DND-41 (cell line): Measurements from ENCODE around the gene ISCU.

Experiments
- ATAC-seq: fragments of 200-7000 bp; cut with Tn5 transposase; 3 replicates; pipeline ENCODE4 v1.9.1; 2021; ENCODE audit warnings: low read depth; ENCODE audit not compliant: insufficient read depth
- DNase-seq: peaks from one replicate; pipeline ENCODE4 v3.0.0-alpha.2; 2020
- H2AFZ ChIP-seq: 2 replicates; pipeline ENCODE4 v1.6.0; 2012; ENCODE audit warnings: low read depth, low read length
- H3K27ac ChIP-seq: 2 replicates; pipeline ENCODE4 v1.5.1; 2012; ENCODE audit warnings: low read length, inconsistent platforms
- H3K27me3 ChIP-seq: fragments of 200-600 bp; sonication (generic); 2 replicates; pipeline ENCODE4 v1.6.0; 2012; ENCODE audit warnings: low read length, mild to moderate bottlenecking, inconsistent platforms; ENCODE audit not compliant: insufficient read depth, poor library complexity
- H3K36me3 ChIP-seq: 2 replicates; pipeline ENCODE4 v1.5.1; 2012; ENCODE audit warnings: low read length, inconsistent platforms; ENCODE audit not compliant: insufficient read depth
- H3K4me1 ChIP-seq: 2 replicates; pipeline ENCODE4 v1.5.1; 2012; ENCODE audit warnings: mild to moderate bottlenecking, low read length; ENCODE audit not compliant: insufficient read depth
- H3K4me2 ChIP-seq: 2 replicates; pipeline ENCODE4 v1.6.0; 2012; ENCODE audit warnings: mild to moderate bottlenecking, moderate library complexity, low read length, inconsistent platforms; ENCODE audit not compliant: insufficient read depth
- H3K4me3 ChIP-seq, 2 experiments: fragments of 200-600 bp in 1 of 2; shearing (Covaris generic) in 1 of 2; 2 replicates each; pipeline ENCODE4 v1.5.1; 2012 to 2016; ENCODE audit warnings: inconsistent platforms in 2 of 2, low read length in 2 of 2, mild to moderate bottlenecking in 2 of 2, low read depth in 1 of 2, moderate library complexity in 1 of 2
- H3K79me2 ChIP-seq: 2 replicates; pipeline ENCODE4 v1.6.0; 2012; ENCODE audit warnings: low read length, inconsistent platforms; ENCODE audit not compliant: insufficient read depth
- H3K9ac ChIP-seq: 2 replicates; pipeline ENCODE4 v1.6.0; 2012; ENCODE audit warnings: low read depth, mild to moderate bottlenecking, inconsistent platforms, low read length, moderate library complexity
- H3K9me3 ChIP-seq: 2 replicates; pipeline ENCODE4 v1.5.1; 2012; ENCODE audit warnings: low read length, moderate library complexity, mild to moderate bottlenecking, inconsistent platforms; ENCODE audit not compliant: insufficient read depth, severe bottlenecking
- H4K20me1 ChIP-seq: 2 replicates; pipeline ENCODE4 v1.6.0; 2012; ENCODE audit warnings: low read length; ENCODE audit not compliant: insufficient read depth
- CTCF ChIP-seq: IDR thresholded peaks from 2 replicates; pipeline ENCODE4 v1.5.1; 2012; ENCODE audit warnings: borderline replicate concordance, low read length, moderate library complexity, mild to moderate bottlenecking; ENCODE audit not compliant: poor library complexity, severe bottlenecking; ENCODE audit errors: extremely low read depth
- EZH2 ChIP-seq: IDR thresholded peaks from 3 replicates; pipeline ENCODE4 v1.6.1; 2012; ENCODE audit warnings: borderline replicate concordance, low read depth, mild to moderate bottlenecking, moderate library complexity, low read length, inconsistent platforms; ENCODE audit not compliant: severe bottlenecking

Gene ISCU

GRCh38 chr12:108523365-108523764, 39.0 kb upstream of the ISCU start:
- Histone ChIP-seq H3K4me1 (no peaks in the 10 kb centered on the region), H3K79me2 (peaks cover 2% of the 10 kb centered on the region; the same call in 1 of the 2 replicates), H3K4me2 (no peak overlapping the region), H3K27ac (no peak overlapping the region), H3K4me3 (no peak overlapping the region), H3K27me3 (no peaks in the 10 kb centered on the region), H3K9me3 (no peaks in the 10 kb centered on the region), H4K20me1 (peaks cover 42% of the 10 kb centered on the region), H3K9ac (no peak overlapping the region), H2AFZ (no peak overlapping the region), H3K36me3 (peaks cover 99% of the 10 kb centered on the region)
- TF ChIP-seq CTCF (no peak), EZH2 (no peak)
- DNase-seq (no peak), ATAC-seq (no peak)

- H3K79me2 ChIP-seq: peaks cover 6% of the 10 kb centered on the region; the same call in 1 of the 2 replicates
- H3K4me1 ChIP-seq: no peaks in the 10 kb centered on the region
- no peak overlapping the region for H3K9ac ChIP-seq
- H4K20me1 ChIP-seq: peaks cover 31% of the 10 kb centered on the region; the same call in 1 of the 2 replicates
- ATAC-seq: no peak
- DNase-seq: no peak
- no peak overlapping the region for H3K4me2 ChIP-seq
- no peaks in the 10 kb centered on the region for H3K27me3 ChIP-seq
- peaks cover 99% of the 10 kb centered on the region for H3K36me3 ChIP-seq
- no peak overlapping the region for H3K27ac ChIP-seq
- no peak overlapping the region for H3K4me3 ChIP-seq
- no peaks in the 10 kb centered on the region for H3K9me3 ChIP-seq
- no peak for TF ChIP-seq CTCF
- no peak overlapping the region for H2AFZ ChIP-seq
Measured at GRCh38 chr12:108525681-108526080, 36.7 kb upstream of the ISCU start.

- Histone ChIP-seq H3K27me3 (no peaks in the 10 kb centered on the region), H2AFZ (no peak overlapping the region), H3K36me3 (peaks cover 99% of the 10 kb centered on the region), H3K4me1 (no peaks in the 10 kb centered on the region), H3K27ac (no peak overlapping the region), H3K79me2 (peaks cover 6% of the 10 kb centered on the region; the same call in 1 of the 2 replicates), H3K4me3 (no peak overlapping the region), H3K9me3 (no peaks in the 10 kb centered on the region), H3K4me2 (no peak overlapping the region), H4K20me1 (peaks cover 28% of the 10 kb centered on the region; the same call in 1 of the 2 replicates), H3K9ac (no peak overlapping the region)
- ATAC-seq (peak; percentile 58; the same call in 1 of the 3 replicates), DNase-seq (no peak)
- TF ChIP-seq CTCF: peak; percentile 10
- no peak for TF ChIP-seq EZH2
Measured at GRCh38 chr12:108526482-108527165, 35.8 kb upstream of the ISCU start.
